GM12892 (cell line): ENCODE results near the gene DCAF17.

ENCODE experiments used
- POLR2A ChIP-seq: IDR thresholded peaks from 2 replicates; pipeline ENCODE4 v1.6.1; 2011; ENCODE audit warnings: low read depth, low read length, control low read depth
- POLR2AphosphoS5 ChIP-seq: IDR thresholded peaks from 2 replicates; pipeline ENCODE4 v1.6.1; 2011; ENCODE audit warnings: low read depth, low read length, control low read depth

- TF ChIP-seq POLR2AphosphoS5 (no peak), POLR2A (no peak)
Observed at GRCh38 chr2:171430516-171431410, 3.3 kb upstream of the DCAF17 start.
